BLaER1 (cell line): ENCODE measurements around the gene REPIN1.

ENCODE experiments used
- H3K27ac ChIP-seq: shearing (Covaris generic); formaldehyde crosslinking; 2 replicates; pipeline ENCODE4 v1.8.1; 2022
- H3K27me3 ChIP-seq: shearing (Covaris generic); formaldehyde crosslinking; 2 replicates; pipeline ENCODE4 v1.8.1; 2022
- H3K36me3 ChIP-seq: shearing (Covaris generic); formaldehyde crosslinking; 2 replicates; pipeline ENCODE4 v1.8.1; 2022
- H3K4me1 ChIP-seq: shearing (Covaris generic); formaldehyde crosslinking; 2 replicates; pipeline ENCODE4 v1.8.1; 2022
- H3K4me2 ChIP-seq: shearing (Covaris generic); formaldehyde crosslinking; 2 replicates; pipeline ENCODE4 v1.8.1; 2022
- H3K4me3 ChIP-seq: shearing (Covaris generic); formaldehyde crosslinking; 2 replicates; pipeline ENCODE4 v1.8.1; 2022
- H3K9ac ChIP-seq: shearing (Covaris generic); formaldehyde crosslinking; 2 replicates; pipeline ENCODE4 v1.8.1; 2022
- H3K9me3 ChIP-seq: shearing (Covaris generic); formaldehyde crosslinking; 2 replicates; pipeline ENCODE4 v1.8.1; 2022
- H4K20me1 ChIP-seq: shearing (Covaris generic); formaldehyde crosslinking; 2 replicates; pipeline ENCODE4 v1.8.1; 2022
- Cebpa-rat ChIP-seq: shearing (Covaris generic); IDR thresholded peaks from 2 replicates; pipeline ENCODE4 v1.8.1; 2022

The REPIN1 gene

GRCh38 chr7:150336746-150337145, 31.9 kb upstream of the REPIN1 start:
- peaks cover 27% of the 10 kb centered on the region for H3K27me3 ChIP-seq
- no peak overlapping the region for H3K4me3 ChIP-seq
- no peak for TF ChIP-seq Cebpa-rat
- no peak overlapping the region for H3K27ac ChIP-seq
- no peaks in the 10 kb centered on the region for H3K4me1 ChIP-seq
- no peaks in the 10 kb centered on the region for H4K20me1 ChIP-seq
- H3K4me2 ChIP-seq = no peak overlapping the region
- H3K9ac ChIP-seq = no peak overlapping the region
- H3K36me3 ChIP-seq = no peaks in the 10 kb centered on the region
- H3K9me3 ChIP-seq = peaks cover 7% of the 10 kb centered on the region

GRCh38 chr7:150337179-150337578, 31.4 kb upstream of the REPIN1 start:
- Histone ChIP-seq H3K27me3 (peaks cover 31% of the 10 kb centered on the region), H3K9me3 (peaks cover 12% of the 10 kb centered on the region), H3K27ac (no peak overlapping the region), H3K4me1 (no peaks in the 10 kb centered on the region), H3K36me3 (no peaks in the 10 kb centered on the region), H3K9ac (no peak overlapping the region), H3K4me3 (no peak overlapping the region), H4K20me1 (no peaks in the 10 kb centered on the region), H3K4me2 (no peak overlapping the region)
- TF ChIP-seq Cebpa-rat = no peak

- no peak overlapping the region for H3K9ac ChIP-seq
- no peak overlapping the region for H3K4me3 ChIP-seq
- no peaks in the 10 kb centered on the region for H3K4me1 ChIP-seq
- no peak for TF ChIP-seq Cebpa-rat
- H3K27me3 ChIP-seq = peaks cover 33% of the 10 kb centered on the region
- H3K36me3 ChIP-seq = no peaks in the 10 kb centered on the region
- no peak overlapping the region for H3K4me2 ChIP-seq
- no peak overlapping the region for H3K27ac ChIP-seq
- H3K9me3 ChIP-seq = peaks cover 17% of the 10 kb centered on the region
- no peaks in the 10 kb centered on the region for H4K20me1 ChIP-seq
Observed at GRCh38 chr7:150337659-150338081, 31.0 kb upstream of the REPIN1 start.

- H3K27ac ChIP-seq = no peak overlapping the region
- no peaks in the 10 kb centered on the region for H3K36me3 ChIP-seq
Observed at GRCh38 chr7:150338166-150338829, 30.3 kb upstream of the REPIN1 start.

GRCh38 chr7:150339409-150339809, 29.2 kb upstream of the REPIN1 start:
- Histone ChIP-seq H3K9ac (no peak overlapping the region), H3K27ac (no peak overlapping the region), H3K36me3 (no peaks in the 10 kb centered on the region), H3K4me1 (no peaks in the 10 kb centered on the region), H3K27me3 (peaks cover 33% of the 10 kb centered on the region), H3K9me3 (peaks cover 31% of the 10 kb centered on the region), H4K20me1 (no peaks in the 10 kb centered on the region), H3K4me2 (no peak overlapping the region), H3K4me3 (no peak overlapping the region)
- no peak for TF ChIP-seq Cebpa-rat

More at GRCh38 chr7:150338166-150338829, 30.3 kb upstream of the REPIN1 start:
- no peak for TF ChIP-seq Cebpa-rat
- peaks cover 23% of the 10 kb centered on the region for H3K9me3 ChIP-seq
- H3K4me1 ChIP-seq = no peaks in the 10 kb centered on the region
- H3K4me3 ChIP-seq = no peak overlapping the region
- H4K20me1 ChIP-seq = no peaks in the 10 kb centered on the region
- H3K9ac ChIP-seq = no peak overlapping the region
- H3K4me2 ChIP-seq = no peak overlapping the region
- H3K27me3 ChIP-seq = peaks cover 33% of the 10 kb centered on the region

- Histone ChIP-seq H3K4me3 (no peak overlapping the region), H3K9ac (no peak overlapping the region)
- no peak for TF ChIP-seq Cebpa-rat
Observed at GRCh38 chr7:150340024-150340749, 28.4 kb upstream of the REPIN1 start.

GRCh38 chr7:150340875-150341262, 27.8 kb upstream of the REPIN1 start:
- no peak overlapping the region for H3K27ac ChIP-seq
- H3K4me2 ChIP-seq = no peak overlapping the region

More at GRCh38 chr7:150340024-150340749, 28.4 kb upstream of the REPIN1 start:
- Histone ChIP-seq H3K36me3 (no peaks in the 10 kb centered on the region), H3K9me3 (peaks cover 39% of the 10 kb centered on the region), H3K27me3 (peaks cover 33% of the 10 kb centered on the region), H3K4me1 (no peaks in the 10 kb centered on the region), H3K27ac (no peak overlapping the region), H4K20me1 (no peaks in the 10 kb centered on the region), H3K4me2 (no peak overlapping the region)

GRCh38 chr7:150341263-150342120, 27.1 kb upstream of the REPIN1 start, which contains the start of gene RARRES2:
RARRES2 (minus strand) TSS chr7:150341629; CDS start chr7:150340609, 1,020 bp downstream.
- H3K4me2 ChIP-seq = no peak within 1 kb of the TSS
- H3K9me3 ChIP-seq = peaks cover 50% of the 10 kb centered on the region
- no peaks in the 10 kb centered on the region for H3K36me3 ChIP-seq
- H4K20me1 ChIP-seq = no peaks in the 10 kb centered on the region
- no peak within 1 kb of the TSS for H3K9ac ChIP-seq
- no peaks in the 10 kb centered on the region for H3K4me1 ChIP-seq
- peaks cover 33% of the 10 kb centered on the region for H3K27me3 ChIP-seq
- H3K4me3 ChIP-seq = no peak within 1 kb of the TSS
- no peak for TF ChIP-seq Cebpa-rat
- no peak within 1 kb of the TSS for H3K27ac ChIP-seq

More at GRCh38 chr7:150340875-150341262, 27.8 kb upstream of the REPIN1 start:
- Histone ChIP-seq H3K27me3 (peaks cover 33% of the 10 kb centered on the region), H4K20me1 (no peaks in the 10 kb centered on the region), H3K9me3 (peaks cover 44% of the 10 kb centered on the region), H3K36me3 (no peaks in the 10 kb centered on the region), H3K9ac (no peak overlapping the region), H3K4me1 (no peaks in the 10 kb centered on the region), H3K4me3 (no peak overlapping the region)
- TF ChIP-seq Cebpa-rat = no peak

GRCh38 chr7:150342121-150342408, 26.6 kb upstream of the REPIN1 start:
- Histone ChIP-seq H3K4me2 (no peak overlapping the region), H3K9ac (no peak overlapping the region), H3K9me3 (peaks cover 53% of the 10 kb centered on the region)

More at GRCh38 chr7:150342121-150342408, 26.6 kb upstream of the REPIN1 start:
- no peak for TF ChIP-seq Cebpa-rat
- H3K4me3 ChIP-seq = no peak overlapping the region
- H3K4me1 ChIP-seq = no peaks in the 10 kb centered on the region
- no peaks in the 10 kb centered on the region for H4K20me1 ChIP-seq
- no peak overlapping the region for H3K27ac ChIP-seq
- no peaks in the 10 kb centered on the region for H3K36me3 ChIP-seq
- peaks cover 33% of the 10 kb centered on the region for H3K27me3 ChIP-seq
